Activated CD4-positive, alpha-beta T cell treated with anti-CD3 and anti-CD28 coated beads, Interleukin-2, amount 10 ng/mL, durations not matched to agents 7 days and 5 days (primary cell): ENCODE measurements around the gene OSBPL10. TPM values are rescaled to one million over a fixed set of nuclear protein-coding genes. Genes with fewer than 3 reads are reported as not detected.

Experiments used
- CTCF ChIA-PET: fragments of 350-600 bp; sonication (Branson Sonifier 250); formaldehyde crosslinking; loops from one replicate; lab custom pipeline; 2021; ENCODE audit warnings: antibody characterized with exemption; lab: Charles Lee
- POLR2A ChIA-PET: fragments of 350-600 bp; sonication (Branson Sonifier 250); formaldehyde crosslinking; loops from one replicate; lab custom pipeline; 2021; ENCODE audit warnings: antibody characterized with exemption; lab: Charles Lee
- DNase-seq: peaks from one replicate; pipeline ENCODE4 v3.0.0-alpha.2; 2020
- H3K27ac Mint-ChIP-seq: one replicate; pipeline ENCODE4 v1.8.0; 2021; ENCODE audit warnings: mild to moderate bottlenecking, moderate library complexity, mixed read lengths
- H3K27me3 Mint-ChIP-seq: one replicate; pipeline ENCODE4 v1.8.0; 2021; ENCODE audit warnings: mixed read lengths
- H3K36me3 Mint-ChIP-seq: one replicate; pipeline ENCODE4 v1.8.0; 2021; ENCODE audit warnings: low read depth, mixed read lengths
- H3K4me1 Mint-ChIP-seq: one replicate; pipeline ENCODE4 v1.8.0; 2021; ENCODE audit warnings: mixed read lengths
- H3K4me3 Mint-ChIP-seq: one replicate; pipeline ENCODE4 v1.8.0; 2021; ENCODE audit warnings: mild to moderate bottlenecking, moderate library complexity, mixed read lengths
- H3K9me3 Mint-ChIP-seq: one replicate; pipeline ENCODE4 v1.8.0; 2021; ENCODE audit warnings: mixed read lengths
- total RNA-seq, 2 experiments: library from RNA; stranded (reverse); gene quantifications; one replicate each; pipeline ENCODE4 v1.2.3, GENCODE V29; 2021

Gene OSBPL10
- total RNA-seq, 2 experiments from 2014 or later: 0.89 to 1.1 TPM

DNA sequence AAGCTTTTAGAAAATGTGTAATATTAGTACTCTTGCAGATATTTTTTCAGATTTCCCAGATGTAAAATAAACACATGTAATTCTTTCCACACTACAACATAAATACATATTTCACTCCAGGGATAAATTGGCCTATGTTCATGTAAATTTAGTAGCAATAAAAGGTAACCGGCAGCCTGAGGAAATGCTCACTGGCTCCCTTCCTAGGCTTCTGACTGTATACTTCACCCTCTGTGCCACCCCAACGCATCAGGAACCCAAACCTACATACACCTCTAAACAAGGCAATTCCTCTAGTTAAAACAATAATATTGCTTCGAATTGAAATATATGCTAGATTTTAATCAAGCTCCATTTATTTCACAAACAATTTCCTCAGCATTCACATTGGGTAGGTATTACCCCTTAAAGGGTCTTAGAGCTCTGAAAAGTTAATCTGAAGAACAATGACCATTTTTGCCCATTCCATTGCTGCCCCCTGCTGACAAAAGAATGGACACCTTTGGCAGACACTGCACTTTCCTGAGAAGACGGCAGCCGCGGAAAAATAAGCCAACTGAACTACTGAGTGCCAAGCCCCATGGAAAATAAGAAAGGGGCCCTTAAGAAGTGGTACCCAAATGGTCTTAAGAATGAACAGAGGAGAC lies 212.5 kb downstream of the OSBPL10 start:
- POLR2A ChIA-PET: no interaction called here
- no peak overlapping the region for H3K27ac Mint-ChIP-seq
- H3K9me3 Mint-ChIP-seq: no peaks in the 10 kb centered on the region
- H3K4me3 Mint-ChIP-seq: no peak overlapping the region
- H3K4me1 Mint-ChIP-seq: peaks cover 26% of the 10 kb centered on the region
- no peaks in the 10 kb centered on the region for H3K36me3 Mint-ChIP-seq
- CTCF ChIA-PET: interaction anchor here (0.6 to 1.4 kb wide), 9 partner anchors 9 to 995 kb away, joined by 3 to 4 read pairs (median 3); partner anchors contain the start of gene STT3B
- no peaks in the 10 kb centered on the region for H3K27me3 Mint-ChIP-seq
- peak; percentile 70 for DNase-seq

DNA sequence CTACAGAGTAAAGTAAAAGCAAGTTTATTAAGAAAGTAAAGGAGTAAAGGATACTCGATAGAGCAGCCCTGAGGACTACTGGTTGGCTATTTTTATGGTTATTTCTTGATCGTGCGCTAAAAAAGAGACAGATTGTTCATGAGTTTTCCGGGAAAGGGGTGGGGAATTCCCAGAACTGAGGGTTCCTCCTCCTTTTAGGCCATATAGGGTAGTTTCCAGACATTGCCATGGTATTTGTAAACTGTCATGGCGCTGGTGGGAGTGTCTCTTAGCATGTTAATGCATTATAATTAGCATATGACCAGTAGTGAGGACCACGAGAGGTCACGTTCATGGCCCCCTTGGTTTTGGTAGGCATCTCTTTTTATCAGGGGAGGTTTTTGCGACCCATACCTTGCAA lies 213.1 kb downstream of the OSBPL10 start:
- no peaks in the 10 kb centered on the region for H3K27me3 Mint-ChIP-seq
- H3K9me3 Mint-ChIP-seq: no peaks in the 10 kb centered on the region
- H3K27ac Mint-ChIP-seq: no peak overlapping the region
- no peak overlapping the region for H3K4me3 Mint-ChIP-seq
- DNase-seq: no peak
- ChIA-PET CTCF (no interaction called here), POLR2A (no interaction called here)
- H3K36me3 Mint-ChIP-seq: no peaks in the 10 kb centered on the region
- H3K4me1 Mint-ChIP-seq: peaks cover 26% of the 10 kb centered on the region

- ChIA-PET CTCF (no interaction called here), POLR2A (interaction anchor here (0.7 kb wide), 1 partner anchor 10 kb away, joined by 3 read pairs; no protein-coding TSS in a partner anchor)
- peaks cover 34% of the 10 kb centered on the region for H3K4me1 Mint-ChIP-seq
- DNase-seq: no peak
- H3K36me3 Mint-ChIP-seq: no peaks in the 10 kb centered on the region
- H3K27me3 Mint-ChIP-seq: no peaks in the 10 kb centered on the region
- H3K4me3 Mint-ChIP-seq: no peak overlapping the region
- no peak overlapping the region for H3K27ac Mint-ChIP-seq
- H3K9me3 Mint-ChIP-seq: no peaks in the 10 kb centered on the region
Measured at GRCh38 chr3:31766669-31767068, 214.4 kb downstream of the OSBPL10 start.

GRCh38 chr3:31765871-31766270 lies 215.2 kb downstream of the OSBPL10 start:
- ChIA-PET POLR2A (no interaction called here), CTCF (interaction anchor here (0.5 kb wide), 1 partner anchor 112 kb away, joined by 3 read pairs; no protein-coding TSS in a partner anchor)
- H3K9me3 Mint-ChIP-seq: no peaks in the 10 kb centered on the region
- no peaks in the 10 kb centered on the region for H3K36me3 Mint-ChIP-seq
- no peak overlapping the region for H3K27ac Mint-ChIP-seq
- H3K27me3 Mint-ChIP-seq: no peaks in the 10 kb centered on the region
- no peak overlapping the region for H3K4me3 Mint-ChIP-seq
- DNase-seq: no peak
- peaks cover 32% of the 10 kb centered on the region for H3K4me1 Mint-ChIP-seq

GRCh38 chr3:31763731-31764130 lies 217.3 kb downstream of the OSBPL10 start:
- Mint-ChIP-seq H3K27ac (no peak overlapping the region), H3K36me3 (no peaks in the 10 kb centered on the region), H3K27me3 (no peaks in the 10 kb centered on the region), H3K4me1 (peaks cover 30% of the 10 kb centered on the region), H3K9me3 (no peaks in the 10 kb centered on the region), H3K4me3 (no peak overlapping the region)
- CTCF ChIA-PET: interaction anchor here (0.9 to 1.6 kb wide), 2 partner anchors 39 to 85 kb away, joined by 3 read pairs; no protein-coding TSS in a partner anchor
- no peak for DNase-seq
- POLR2A ChIA-PET: no interaction called here

GRCh38 chr3:31762888-31763351 lies 218.1 kb downstream of the OSBPL10 start:
- Mint-ChIP-seq H3K27me3 (no peaks in the 10 kb centered on the region), H3K9me3 (no peaks in the 10 kb centered on the region), H3K36me3 (peaks cover 2% of the 10 kb centered on the region), H3K27ac (peak overlapping the region; percentile 58), H3K4me1 (peaks cover 34% of the 10 kb centered on the region), H3K4me3 (no peak overlapping the region)
- ChIA-PET POLR2A (no interaction called here), CTCF (interaction anchor here (0.8 to 0.9 kb wide), 2 partner anchors 10 to 38 kb away, joined by 3 read pairs; no protein-coding TSS in a partner anchor)
- DNase-seq: no peak

DNA sequence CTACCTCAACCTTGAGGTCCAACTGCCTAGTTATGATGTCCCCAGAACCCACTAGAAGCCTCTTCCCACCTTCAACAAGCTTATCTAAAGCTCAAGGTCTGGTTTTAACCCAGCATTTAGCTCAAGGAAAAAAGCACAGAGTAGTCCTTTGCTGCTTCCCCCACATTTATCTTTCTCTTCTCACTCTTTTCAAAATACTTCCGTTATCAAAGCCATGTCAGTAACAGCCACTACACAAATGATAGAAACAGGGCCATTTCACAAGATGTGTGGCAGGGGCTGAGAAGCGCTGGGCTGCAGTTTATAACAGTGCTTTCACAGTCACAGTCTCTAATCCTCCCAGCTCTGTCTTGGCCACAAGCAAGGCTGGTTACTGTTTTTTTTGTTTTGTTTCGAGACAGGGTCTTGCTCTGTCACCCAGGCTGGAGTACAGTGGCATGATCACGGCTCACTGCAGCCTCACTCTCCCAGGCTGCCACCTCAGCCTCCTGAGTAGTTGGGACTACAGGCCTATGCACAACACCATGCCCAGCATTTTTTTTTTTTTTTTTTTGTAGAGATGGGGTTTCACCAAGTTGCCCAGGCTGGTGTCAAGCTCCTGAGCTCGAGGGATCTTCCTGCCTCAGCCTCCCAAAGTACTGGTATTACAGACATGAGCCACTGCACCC lies 218.8 kb downstream of the OSBPL10 start:
- ChIA-PET CTCF (interaction anchor here (0.7 to 0.8 kb wide), 2 partner anchors 9 to 207 kb away, joined by 3 to 4 read pairs; no protein-coding TSS in a partner anchor), POLR2A (interaction anchor here (0.6 kb wide), 1 partner anchor 37 kb away, joined by 11 read pairs; no protein-coding TSS in a partner anchor)
- Mint-ChIP-seq H3K27me3 (no peaks in the 10 kb centered on the region), H3K4me1 (peaks cover 36% of the 10 kb centered on the region), H3K36me3 (peaks cover 2% of the 10 kb centered on the region), H3K9me3 (no peaks in the 10 kb centered on the region), H3K4me3 (no peak overlapping the region), H3K27ac (peak overlapping the region; percentile 58)
- no peak for DNase-seq

DNA sequence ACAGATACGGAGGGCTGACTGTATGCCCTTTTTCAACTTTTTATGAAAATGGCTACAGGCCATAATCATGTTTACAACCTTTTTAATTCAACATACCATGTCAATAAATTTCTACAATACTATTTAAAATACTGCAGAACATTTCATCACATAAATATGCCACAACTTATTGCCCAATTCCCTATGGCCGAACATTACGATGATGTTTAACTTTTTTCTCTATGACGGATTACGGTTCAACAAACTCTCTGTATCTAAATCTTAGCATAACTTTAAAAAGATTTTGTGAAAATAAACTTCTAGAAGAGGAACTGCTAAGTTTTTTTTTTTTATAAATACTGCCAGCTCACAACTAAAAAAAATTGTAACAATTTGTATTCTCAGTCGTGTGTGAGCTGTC lies 220.4 kb downstream of the OSBPL10 start:
- H3K27ac Mint-ChIP-seq: no peak overlapping the region
- H3K4me1 Mint-ChIP-seq: peaks cover 46% of the 10 kb centered on the region
- no peak overlapping the region for H3K4me3 Mint-ChIP-seq
- no peak for DNase-seq
- H3K9me3 Mint-ChIP-seq: no peaks in the 10 kb centered on the region
- peaks cover 2% of the 10 kb centered on the region for H3K36me3 Mint-ChIP-seq
- CTCF ChIA-PET: no interaction called here
- H3K27me3 Mint-ChIP-seq: no peaks in the 10 kb centered on the region
- POLR2A ChIA-PET: no interaction called here

DNA sequence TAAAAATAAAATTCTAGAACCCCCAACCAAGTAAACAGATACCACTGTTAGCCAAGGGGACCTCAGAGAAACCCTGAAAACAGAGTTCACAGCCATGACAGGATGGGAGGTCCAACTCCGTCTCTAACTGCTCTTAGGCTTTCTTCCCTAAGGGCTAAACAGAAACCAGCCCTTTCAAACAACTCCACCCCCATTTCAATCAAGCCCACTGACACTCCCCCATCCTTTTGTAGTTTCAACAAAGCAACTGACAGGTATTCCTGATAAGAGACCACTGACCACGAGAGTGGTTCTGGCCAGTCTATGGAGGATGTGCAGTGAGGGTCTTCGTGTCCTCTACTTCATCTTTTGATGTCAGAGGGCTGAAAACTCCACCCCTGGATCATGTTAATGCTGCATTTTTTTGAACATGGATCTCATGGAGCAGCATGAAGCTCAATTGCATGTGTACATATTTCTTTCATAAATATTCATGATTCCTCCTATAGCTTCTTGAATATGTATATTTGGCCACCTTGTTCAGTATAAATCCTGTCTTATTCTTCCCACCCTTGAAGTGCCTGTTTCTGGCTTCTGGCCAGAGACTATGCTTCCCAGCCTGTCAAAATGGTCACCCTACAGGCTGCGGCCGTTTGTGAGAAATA lies 222.6 kb downstream of the OSBPL10 start:
- ChIA-PET CTCF (interaction anchor here (1.2 kb wide), 1 partner anchor 9 kb away, joined by 5 read pairs; no protein-coding TSS in a partner anchor), POLR2A (no interaction called here)
- Mint-ChIP-seq H3K9me3 (peaks cover 2% of the 10 kb centered on the region), H3K4me3 (no peak overlapping the region), H3K4me1 (peaks cover 59% of the 10 kb centered on the region), H3K36me3 (peaks cover 6% of the 10 kb centered on the region), H3K27ac (no peak overlapping the region), H3K27me3 (no peaks in the 10 kb centered on the region)
- DNase-seq: no peak

DNA sequence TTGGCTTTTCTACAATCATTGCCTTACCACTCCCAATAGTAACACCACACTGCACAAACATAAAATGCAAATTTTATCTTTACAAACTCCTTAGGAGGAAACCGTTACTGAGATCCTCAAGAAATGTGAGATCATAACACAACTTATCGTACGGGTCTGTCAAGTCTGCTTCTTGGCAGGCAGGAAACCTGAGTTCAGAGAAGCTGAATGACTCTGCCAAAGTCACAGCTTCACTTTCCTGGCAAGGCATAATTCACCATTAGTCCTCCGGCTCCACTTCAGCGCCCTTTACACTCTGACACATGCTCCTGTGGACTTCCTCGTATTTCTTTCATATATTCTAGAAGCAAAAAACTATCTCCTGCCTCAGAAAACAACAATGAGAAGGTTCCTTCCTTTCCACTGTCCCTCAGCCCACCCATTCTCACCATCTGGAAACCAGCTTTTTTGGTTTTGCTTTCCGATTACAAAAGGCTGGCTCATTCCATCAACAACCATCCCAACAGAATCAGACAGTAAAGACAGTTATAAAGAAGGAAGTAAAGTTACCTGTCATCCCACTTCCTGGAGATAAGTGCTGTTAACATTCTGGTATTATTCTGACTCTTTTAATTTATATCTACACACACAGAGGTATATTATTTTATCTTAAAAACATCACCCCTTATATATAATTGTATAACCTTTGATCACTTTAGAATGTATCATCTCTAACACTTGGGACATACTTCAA lies 225.0 kb downstream of the OSBPL10 start:
- CTCF ChIA-PET: no interaction called here
- H3K9me3 Mint-ChIP-seq: peaks cover 4% of the 10 kb centered on the region
- POLR2A ChIA-PET: interaction anchor here (0.5 to 1.2 kb wide), 3 partner anchors 11 to 224 kb away, joined by 3 to 5 read pairs (median 4); partner anchors contain the start of gene STT3B

GRCh38 chr3:31754575-31755278 lies 226.3 kb downstream of the OSBPL10 start:
- DNase-seq: no peak
- peak overlapping the region; percentile 93 for H3K27ac Mint-ChIP-seq
- peaks cover 48% of the 10 kb centered on the region for H3K4me1 Mint-ChIP-seq
- ChIA-PET POLR2A (interaction anchor here (1.6 kb wide), 1 partner anchor 222 kb away, joined by 3 read pairs; the partner anchor contains the start of gene STT3B), CTCF (no interaction called here)
- no peak overlapping the region for H3K4me3 Mint-ChIP-seq
- H3K27me3 Mint-ChIP-seq: no peaks in the 10 kb centered on the region
- H3K36me3 Mint-ChIP-seq: peaks cover 6% of the 10 kb centered on the region
- peaks cover 4% of the 10 kb centered on the region for H3K9me3 Mint-ChIP-seq

More for the DNA sequence above, 225.0 kb downstream of the OSBPL10 start:
- H3K4me3 Mint-ChIP-seq: peak overlapping the region; percentile 47
- peak overlapping the region; percentile 93 for H3K27ac Mint-ChIP-seq
- peaks cover 6% of the 10 kb centered on the region for H3K36me3 Mint-ChIP-seq
- no peaks in the 10 kb centered on the region for H3K27me3 Mint-ChIP-seq
- peaks cover 48% of the 10 kb centered on the region for H3K4me1 Mint-ChIP-seq
- peak; percentile 38 for DNase-seq
